Glomerular visceral epithelial cell (primary cell): ENCODE measurements around the gene HCN2.

Experiments
- DNase-seq: peaks from one replicate; pipeline ENCODE4 v3.0.0-alpha.2; 2016; ENCODE audit errors: extremely low spot score

HCN2 gene

GRCh38 chr19:653425-653824 is 63.7 kb downstream of the HCN2 start:
- no peak for DNase-seq

- no peak for DNase-seq
Observed at GRCh38 chr19:655691-656090, 66.0 kb downstream of the HCN2 start.

- DNase-seq = no peak
Observed at GRCh38 chr19:656751-657559, 67.3 kb downstream of the HCN2 start.

GRCh38 chr19:657611-658010 is 67.9 kb downstream of the HCN2 start:
- DNase-seq = no peak

GRCh38 chr19:658059-658839 is 68.6 kb downstream of the HCN2 start:
- no peak for DNase-seq

GRCh38 chr19:658916-659839 is 69.5 kb downstream of the HCN2 start:
- no peak for DNase-seq

- no peak for DNase-seq
Observed at GRCh38 chr19:660793-661426, 71.2 kb downstream of the HCN2 start.

- peak; percentile 52 for DNase-seq
Observed at GRCh38 chr19:661427-662196, 71.9 kb downstream of the HCN2 start.

GRCh38 chr19:662207-662961 is 72.7 kb downstream of the HCN2 start:
- DNase-seq = peak; percentile 49

- peak; percentile 95 for DNase-seq
Observed at GRCh38 chr19:662962-663681, 73.4 kb downstream of the HCN2 start, which contains the start of gene RNF126. RNF126 (minus strand) TSS chr19:663214; CDS start chr19:663121, 93 bp downstream.

GRCh38 chr19:663682-664117 is 74.0 kb downstream of the HCN2 start:
- no peak for DNase-seq

GRCh38 chr19:664913-665443 is 75.3 kb downstream of the HCN2 start:
- DNase-seq = peak; percentile 81
